K562 (cell line): ENCODE results near the gene CDC5L. TPM values are rescaled to one million over a fixed set of nuclear protein-coding genes. Genes with fewer than 3 reads are reported as not detected.

Experiments
- ATF1 ChIP-seq, 2 experiments: fragments of 450-650 bp in 1 of 2; IDR thresholded peaks; 2 replicates each; pipeline ENCODE4 v1.6.1; 2016; ENCODE audit warnings: missing compliant biosample characterization in 1 of 2, missing genetic modification characterization in 1 of 2
- BCOR ChIP-seq: fragments of 450-650 bp; IDR thresholded peaks from 2 replicates; pipeline ENCODE4 v1.6.1; 2016
- CC2D1A ChIP-seq: fragments of 450-650 bp; IDR thresholded peaks from 2 replicates; pipeline ENCODE4 v1.6.1; 2017; ENCODE audit warnings: mild to moderate bottlenecking
- CEBPG ChIP-seq, 3 experiments: fragments of 200-800 bp in 1 of 3; sonication (Bioruptor generic) in 1 of 3; sonication (generic) in 1 of 3; formaldehyde crosslinking in 1 of 3; IDR thresholded peaks in 2 of 3; conservative IDR thresholded peaks in 1 of 3; 2 replicates each; pipeline versions ENCODE4 v1.6.1 to v1.8.0; 2016 to 2022; ENCODE audit warnings: missing compliant biosample characterization in 2 of 3, missing genetic modification characterization in 2 of 3, mild to moderate bottlenecking in 1 of 3, missing genetic modification reagents in 1 of 3
- CTBP1 ChIP-seq: fragments of 450-650 bp; IDR thresholded peaks from 2 replicates; pipeline ENCODE4 v1.6.1; 2016; ENCODE audit warnings: borderline replicate concordance
- CXXC5 ChIP-seq: fragments of 250-450 bp; sonication (Bioruptor Pico); IDR thresholded peaks from 2 replicates; pipeline ENCODE4 v1.8.0; 2022; ENCODE audit warnings: inconsistent platforms, mild to moderate bottlenecking, moderate library complexity
- EP300 ChIP-seq: IDR thresholded peaks from 2 replicates; pipeline ENCODE4 v1.6.1; 2012; ENCODE audit warnings: low read length, improper control_type of control experiment
- EP400 ChIP-seq: fragments of 450-650 bp; IDR thresholded peaks from 2 replicates; pipeline ENCODE4 v1.6.1; 2017; ENCODE audit warnings: antibody characterized with exemption, mild to moderate bottlenecking, moderate library complexity
- FOXA1 ChIP-seq: fragments of 450-650 bp; IDR thresholded peaks from 2 replicates; pipeline ENCODE4 v1.6.1; 2016; ENCODE audit warnings: mild to moderate bottlenecking, borderline replicate concordance
- FOXK2 ChIP-seq, 2 experiments: fragments of 450-650 bp; IDR thresholded peaks in 1 of 2; conservative IDR thresholded peaks in 1 of 2; 2 replicates each; pipeline ENCODE4 v1.6.1; 2016; ENCODE audit warnings: low read depth in 2 of 2, mild to moderate bottlenecking in 1 of 2
- GABPB1 ChIP-seq: sonication (generic); formaldehyde crosslinking; IDR thresholded peaks from 2 replicates; pipeline ENCODE4 v1.8.0; 2022; ENCODE audit warnings: mild to moderate bottlenecking, missing genetic modification reagents
- GATAD2A ChIP-seq: fragments of 450-650 bp; IDR thresholded peaks from 2 replicates; pipeline ENCODE4 v1.6.1; 2017
- MAX ChIP-seq: sonication (generic); formaldehyde crosslinking; IDR thresholded peaks from 2 replicates; pipeline ENCODE4 v1.9.0; 2022; ENCODE audit warnings: mild to moderate bottlenecking, missing genetic modification reagents
- MCM3 ChIP-seq: fragments of 450-650 bp; IDR thresholded peaks from 2 replicates; pipeline ENCODE4 v1.6.1; 2016
- MTA3 ChIP-seq: fragments of 450-650 bp; formaldehyde crosslinking; IDR thresholded peaks from 2 replicates; pipeline ENCODE4 v1.6.1; 2017; ENCODE audit warnings: mild to moderate bottlenecking, borderline replicate concordance
- NCOA2 ChIP-seq, 2 experiments: fragments of 450-650 bp; IDR thresholded peaks; 2 replicates each; pipeline ENCODE4 v1.6.1; 2018; ENCODE audit warnings: mild to moderate bottlenecking in 2 of 2, moderate library complexity in 1 of 2; ENCODE audit not compliant: partially characterized antibody in 2 of 2
- SMARCA5 ChIP-seq: fragments of 450-650 bp; IDR thresholded peaks from 2 replicates; pipeline ENCODE4 v1.6.1; 2016
- TARDBP ChIP-seq: fragments of 450-650 bp; IDR thresholded peaks from 2 replicates; pipeline ENCODE4 v1.6.1; 2016
- ZBTB33 ChIP-seq: sonication (generic); formaldehyde crosslinking; IDR thresholded peaks from 2 replicates; pipeline ENCODE4 v1.8.1; 2023; ENCODE audit warnings: mild to moderate bottlenecking, missing genetic modification reagents
- ZBTB8A ChIP-seq: fragments of 450-650 bp; IDR thresholded peaks from 2 replicates; pipeline ENCODE4 v1.6.1; 2018; ENCODE audit warnings: mild to moderate bottlenecking, moderate library complexity; ENCODE audit not compliant: partially characterized antibody
- ZNF696 ChIP-seq: fragments of 250-450 bp; sonication (Bioruptor Pico); conservative IDR thresholded peaks from 2 replicates; pipeline ENCODE4 v1.4.0; 2020; ENCODE audit warnings: mild to moderate bottlenecking, moderate library complexity
- polyA plus RNA-seq, 8 experiments: library from polyadenylated mRNA; depleted of rRNA in 4 of 8; stranded (reverse) in 5 of 8; unstranded in 3 of 8; fragments of >200 nt; fragmentation: Nextera tagmentation in 2 of 8; fragmentation: Illumina TruSeq in 1 of 8; extraction: Ambion mirVana in 2 of 8; extraction: Trizol in 1 of 8; gene quantifications; 2 replicates each; pipeline versions ENCODE4 v1.2.1 to v1.2.3, GENCODE V29; 2011 to 2014; ENCODE audit warnings: inconsistent platforms in 1 of 8, missing spikeins in 1 of 8
- total RNA-seq, 7 experiments: library from RNA; depleted of rRNA in 6 of 7; stranded (reverse); fragments of >200 nt in 6 of 7; fragmentation: Illumina TruSeq in 2 of 7; extraction: Trizol in 2 of 7; gene quantifications; 2 replicates each; pipeline versions ENCODE4 v1.2.1 to v1.2.3, GENCODE V29; 2011 to 2021; ENCODE audit warnings: low replicate concordance in 1 of 7
- TF ChIP-seq, protein P1 (sequence below): sonication (generic); formaldehyde crosslinking; IDR thresholded peaks from 2 replicates; pipeline ENCODE4 v1.8.0; 2023; ENCODE audit warnings: missing genetic modification reagents, mild to moderate bottlenecking, borderline replicate concordance

The CDC5L gene
- total and polyA plus RNA-seq, 9 of the 15 experiments (the other 6 are each of a cell fraction or from before 2014, with no cell fraction given) = 22.3 to 44.2 (median 30.8) TPM

GRCh38 chr6:44475779-44476434 lies 88.4 kb downstream of the CDC5L start (continued):
- TF ChIP-seq FOXK2 (conservative IDR thresholded peaks at IDR 0.05 in 1 of 2, IDR thresholded peaks at IDR 0.05 in 1 of 2; ENCODE audit: low read depth in 2 of 2) (peak; percentile 68 to 87; a peak in 3 of 4 replicates), NCOA2 (IDR thresholded peaks at IDR 0.05; ENCODE audit: partially characterized antibody in 2 of 2) (no peak), ATF1 (CRISPR knock-in tag; IDR thresholded peaks at IDR 0.05) (no peak), ATF1 (tag; IDR thresholded peaks at IDR 0.05) (peak; percentile 40; the same call in 1 of the 2 replicates), SMARCA5 (no peak), CC2D1A (peak; percentile 80), CXXC5 (CRISPR knock-in tag) (peak; percentile 42; the same call in 1 of the 2 replicates), ZBTB8A (no peak), MAX (CRISPR knock-in tag) (0 out of 2 replicates have a peak, but pooled peaks have one; percentile 35), EP400 (no peak), GATAD2A (peak; percentile 78; the same call in 1 of the 2 replicates), GABPB1 (peak; percentile 69; the same call in 1 of the 2 replicates), EP300 (peak; percentile 66), MCM3 (no peak), BCOR (peak; percentile 85; the same call in 1 of the 2 replicates), ZBTB33 (CRISPR knock-in tag) (peak; percentile 75; the same call in 1 of the 2 replicates), TARDBP (0 out of 2 replicates have a peak, but pooled peaks have one; percentile 24), CTBP1 (peak; percentile 48; the same call in 1 of the 2 replicates), ZNF696 (CRISPR knock-in tag) (no peak), MTA3 (peak; percentile 61; the same call in 1 of the 2 replicates), CEBPG (CRISPR knock-in tag; IDR thresholded peaks at IDR 0.05) (no peak), CEBPG (tag; conservative IDR thresholded peaks at IDR 0.05 in 1 of 2, IDR thresholded peaks at IDR 0.05 in 1 of 2) (no peak), FOXA1 (no peak)
- TF ChIP-seq, protein P1, sequence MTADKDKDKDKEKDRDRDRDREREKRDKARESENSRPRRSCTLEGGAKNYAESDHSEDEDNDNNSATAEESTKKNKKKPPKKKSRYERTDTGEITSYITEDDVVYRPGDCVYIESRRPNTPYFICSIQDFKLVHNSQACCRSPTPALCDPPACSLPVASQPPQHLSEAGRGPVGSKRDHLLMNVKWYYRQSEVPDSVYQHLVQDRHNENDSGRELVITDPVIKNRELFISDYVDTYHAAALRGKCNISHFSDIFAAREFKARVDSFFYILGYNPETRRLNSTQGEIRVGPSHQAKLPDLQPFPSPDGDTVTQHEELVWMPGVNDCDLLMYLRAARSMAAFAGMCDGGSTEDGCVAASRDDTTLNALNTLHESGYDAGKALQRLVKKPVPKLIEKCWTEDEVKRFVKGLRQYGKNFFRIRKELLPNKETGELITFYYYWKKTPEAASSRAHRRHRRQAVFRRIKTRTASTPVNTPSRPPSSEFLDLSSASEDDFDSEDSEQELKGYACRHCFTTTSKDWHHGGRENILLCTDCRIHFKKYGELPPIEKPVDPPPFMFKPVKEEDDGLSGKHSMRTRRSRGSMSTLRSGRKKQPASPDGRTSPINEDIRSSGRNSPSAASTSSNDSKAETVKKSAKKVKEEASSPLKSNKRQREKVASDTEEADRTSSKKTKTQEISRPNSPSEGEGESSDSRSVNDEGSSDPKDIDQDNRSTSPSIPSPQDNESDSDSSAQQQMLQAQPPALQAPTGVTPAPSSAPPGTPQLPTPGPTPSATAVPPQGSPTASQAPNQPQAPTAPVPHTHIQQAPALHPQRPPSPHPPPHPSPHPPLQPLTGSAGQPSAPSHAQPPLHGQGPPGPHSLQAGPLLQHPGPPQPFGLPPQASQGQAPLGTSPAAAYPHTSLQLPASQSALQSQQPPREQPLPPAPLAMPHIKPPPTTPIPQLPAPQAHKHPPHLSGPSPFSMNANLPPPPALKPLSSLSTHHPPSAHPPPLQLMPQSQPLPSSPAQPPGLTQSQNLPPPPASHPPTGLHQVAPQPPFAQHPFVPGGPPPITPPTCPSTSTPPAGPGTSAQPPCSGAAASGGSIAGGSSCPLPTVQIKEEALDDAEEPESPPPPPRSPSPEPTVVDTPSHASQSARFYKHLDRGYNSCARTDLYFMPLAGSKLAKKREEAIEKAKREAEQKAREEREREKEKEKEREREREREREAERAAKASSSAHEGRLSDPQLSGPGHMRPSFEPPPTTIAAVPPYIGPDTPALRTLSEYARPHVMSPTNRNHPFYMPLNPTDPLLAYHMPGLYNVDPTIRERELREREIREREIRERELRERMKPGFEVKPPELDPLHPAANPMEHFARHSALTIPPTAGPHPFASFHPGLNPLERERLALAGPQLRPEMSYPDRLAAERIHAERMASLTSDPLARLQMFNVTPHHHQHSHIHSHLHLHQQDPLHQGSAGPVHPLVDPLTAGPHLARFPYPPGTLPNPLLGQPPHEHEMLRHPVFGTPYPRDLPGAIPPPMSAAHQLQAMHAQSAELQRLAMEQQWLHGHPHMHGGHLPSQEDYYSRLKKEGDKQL (CRISPR knock-in tag) = no peak
